Transverse colon (tissue), 4 donors: ENCODE measurements around the gene TAPBPL. TPM values are rescaled to one million over a fixed set of nuclear protein-coding genes. Genes with fewer than 3 reads are reported as not detected.

Source experiments
- DNase-seq: peaks from one replicate; pipeline ENCODE4 v3.0.0-alpha.2; 2019
- H3K27ac ChIP-seq, 4 donors: fragments of 200-600 bp; sonication (generic); 2 replicates each; pipeline ENCODE4 v1.5.1; 2016 to 2018; ENCODE audit warnings: inconsistent platforms in 4 of 4
- H3K27me3 ChIP-seq: fragments of 200-600 bp; sonication (generic); 2 replicates; pipeline ENCODE4 v1.5.1; 2017; ENCODE audit warnings: inconsistent platforms
- H3K36me3 ChIP-seq, 4 donors: fragments of 200-600 bp; sonication (generic); 2 replicates each; pipeline ENCODE4 v1.5.1; 2017 to 2019; ENCODE audit warnings: inconsistent platforms in 4 of 4
- H3K4me1 ChIP-seq, 4 donors: fragments of 200-600 bp; sonication (generic); 2 replicates each; pipeline ENCODE4 v1.5.1; 2017 to 2020; ENCODE audit warnings: inconsistent platforms in 4 of 4
- H3K4me3 ChIP-seq, 4 donors: fragments of 200-600 bp; sonication (generic); 1 replicate in 1 of 4; 2 replicates in 3 of 4; pipeline versions ENCODE4 v1.5.1 to v1.6.1; 2017 to 2019; ENCODE audit warnings: inconsistent platforms in 4 of 4
- H3K9me3 ChIP-seq, 2 donors: fragments of 200-600 bp; sonication (generic); 2 replicates each; pipeline ENCODE4 v1.5.1; 2017 to 2019; ENCODE audit warnings: inconsistent platforms in 2 of 2
- EP300 ChIP-seq: sonication (generic); formaldehyde crosslinking; IDR thresholded peaks from one replicate; pipeline ENCODE4 v1.6.1; 2017; ENCODE audit warnings: antibody characterized with exemption, low read depth
- POLR2A ChIP-seq: fragments of 450-650 bp; IDR thresholded peaks from one replicate; pipeline ENCODE4 v1.6.1; 2016; ENCODE audit warnings: antibody characterized with exemption, mild to moderate bottlenecking, moderate library complexity
- POLR2AphosphoS5 ChIP-seq, 3 donors: sonication (generic); formaldehyde crosslinking; IDR thresholded peaks; one replicate each; pipeline ENCODE4 v1.6.1; 2016; ENCODE audit warnings: antibody characterized with exemption in 3 of 3
- WGBS, 2 donors: methylation state at CpG; one replicate each; pipeline ENCODE4 v1.1.5; 2018; ENCODE audit warnings: low coverage in 1 of 2; 5-methylcytosine and 5-hydroxymethylcytosine counted together
- in situ Hi-C, 4 donors: fragments of 200-750 bp; cut with MboI; loops; one replicate each; pipeline versions ENCODE4 v1.15.0 to v1.15.1; 2017; ENCODE audit warnings: low sequenced_read_pairs in 3 of 4, low pct_ligation_motif_present in 1 of 4, low pct_unique_long_range_greater_than_20kb in 1 of 4
- intact Hi-C: fragments of 100-400 bp; cut with DNase I; formaldehyde crosslinking; loops from one replicate; pipeline ENCODE4 v1.15.1; 2023; ENCODE audit warnings: low total_unique reads
- total RNA-seq, 4 donors: library from RNA; depleted of rRNA; stranded (reverse); fragments of >200 nt; gene quantifications; one replicate each; pipeline ENCODE4 v1.1.0, GENCODE V29; 2016
- TF ChIP-seq, protein P1 (sequence below), 5 experiments: fragments of 200-600 bp in 3 of 5; fragments of 450-650 bp in 2 of 5; sonication (generic) in 3 of 5; IDR thresholded peaks; 1 replicate in 2 of 5; 2 replicates in 3 of 5; pipeline ENCODE4 v1.5.1; 2016 to 2017; ENCODE audit warnings: antibody characterized with exemption in 5 of 5, inconsistent platforms in 3 of 5, mild to moderate bottlenecking in 2 of 5, moderate library complexity in 1 of 5

TAPBPL gene
- total RNA-seq, 4 donors from 2014 or later, result 47.6 to 99.1 (median 79.3) TPM

DNA sequence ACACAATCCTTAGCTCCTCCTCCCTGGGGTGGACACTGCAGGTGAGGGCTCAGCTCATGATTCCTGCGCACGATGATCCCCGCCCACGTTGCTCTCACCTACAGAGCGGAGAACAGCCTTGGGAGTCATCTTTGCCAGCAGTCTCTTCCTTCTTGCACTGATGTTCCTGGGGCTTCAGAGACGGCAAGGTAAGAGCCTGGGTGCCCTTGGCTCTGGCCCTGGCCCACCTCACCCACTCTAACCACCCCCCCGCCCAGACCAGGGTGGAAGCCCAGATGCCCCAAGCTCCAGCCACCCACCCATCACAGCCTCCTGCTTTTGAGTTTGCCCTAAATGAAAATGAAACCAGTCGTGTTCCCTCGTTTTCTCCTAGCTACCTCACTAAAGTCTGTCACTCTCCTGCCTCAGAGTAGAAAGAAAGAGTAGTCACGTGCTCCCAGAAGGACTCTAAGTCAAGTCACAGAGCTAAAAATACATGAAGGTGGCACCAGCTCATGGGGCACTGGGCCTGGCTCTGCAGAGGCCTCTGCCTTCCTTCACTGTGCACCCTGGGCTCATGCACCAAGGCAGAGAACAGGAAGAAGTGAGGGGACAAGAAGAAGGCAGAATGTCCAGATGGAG, 9.0 kb downstream of the TAPBPL start:
- Histone ChIP-seq H3K27me3 (no peaks in the 10 kb centered on the region), H3K36me3 (peaks cover 0 to 61% (median 28%) of the 10 kb centered on the region in 4 donors), H3K27ac (peak overlapping the region; percentile 59 to 82 (median 74)), H3K4me3 (no peak overlapping the region), H3K9me3 (no peaks in the 10 kb centered on the region), H3K4me1 (peaks cover 0 to 35% (median 4%) of the 10 kb centered on the region in 4 donors)
- TF ChIP-seq, protein P1, sequence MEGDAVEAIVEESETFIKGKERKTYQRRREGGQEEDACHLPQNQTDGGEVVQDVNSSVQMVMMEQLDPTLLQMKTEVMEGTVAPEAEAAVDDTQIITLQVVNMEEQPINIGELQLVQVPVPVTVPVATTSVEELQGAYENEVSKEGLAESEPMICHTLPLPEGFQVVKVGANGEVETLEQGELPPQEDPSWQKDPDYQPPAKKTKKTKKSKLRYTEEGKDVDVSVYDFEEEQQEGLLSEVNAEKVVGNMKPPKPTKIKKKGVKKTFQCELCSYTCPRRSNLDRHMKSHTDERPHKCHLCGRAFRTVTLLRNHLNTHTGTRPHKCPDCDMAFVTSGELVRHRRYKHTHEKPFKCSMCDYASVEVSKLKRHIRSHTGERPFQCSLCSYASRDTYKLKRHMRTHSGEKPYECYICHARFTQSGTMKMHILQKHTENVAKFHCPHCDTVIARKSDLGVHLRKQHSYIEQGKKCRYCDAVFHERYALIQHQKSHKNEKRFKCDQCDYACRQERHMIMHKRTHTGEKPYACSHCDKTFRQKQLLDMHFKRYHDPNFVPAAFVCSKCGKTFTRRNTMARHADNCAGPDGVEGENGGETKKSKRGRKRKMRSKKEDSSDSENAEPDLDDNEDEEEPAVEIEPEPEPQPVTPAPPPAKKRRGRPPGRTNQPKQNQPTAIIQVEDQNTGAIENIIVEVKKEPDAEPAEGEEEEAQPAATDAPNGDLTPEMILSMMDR (IDR thresholded peaks at IDR 0.05), result no peak
- no peak for TF ChIP-seq EP300
- TF ChIP-seq POLR2AphosphoS5 (IDR thresholded peaks at IDR 0.05), result no peak
- TF ChIP-seq POLR2A, result no peak
- WGBS, 2 donors, result 84% methylated on average over 10 of the region's 10 CpGs; no CpG with 5 or more reads in 1 of the 2 donors
- in situ Hi-C loops (loop anchor here in 2 of 4 donors (25.0 kb wide), 1 partner anchor 124 kb away; the partner anchor contains the start of gene TNFRSF1A (in 2 of the 2)), intact Hi-C loops (loop anchor here (5.0 kb wide), 1 partner anchor 39 kb away; no protein-coding TSS in a partner anchor)
- no peak for DNase-seq

DNA sequence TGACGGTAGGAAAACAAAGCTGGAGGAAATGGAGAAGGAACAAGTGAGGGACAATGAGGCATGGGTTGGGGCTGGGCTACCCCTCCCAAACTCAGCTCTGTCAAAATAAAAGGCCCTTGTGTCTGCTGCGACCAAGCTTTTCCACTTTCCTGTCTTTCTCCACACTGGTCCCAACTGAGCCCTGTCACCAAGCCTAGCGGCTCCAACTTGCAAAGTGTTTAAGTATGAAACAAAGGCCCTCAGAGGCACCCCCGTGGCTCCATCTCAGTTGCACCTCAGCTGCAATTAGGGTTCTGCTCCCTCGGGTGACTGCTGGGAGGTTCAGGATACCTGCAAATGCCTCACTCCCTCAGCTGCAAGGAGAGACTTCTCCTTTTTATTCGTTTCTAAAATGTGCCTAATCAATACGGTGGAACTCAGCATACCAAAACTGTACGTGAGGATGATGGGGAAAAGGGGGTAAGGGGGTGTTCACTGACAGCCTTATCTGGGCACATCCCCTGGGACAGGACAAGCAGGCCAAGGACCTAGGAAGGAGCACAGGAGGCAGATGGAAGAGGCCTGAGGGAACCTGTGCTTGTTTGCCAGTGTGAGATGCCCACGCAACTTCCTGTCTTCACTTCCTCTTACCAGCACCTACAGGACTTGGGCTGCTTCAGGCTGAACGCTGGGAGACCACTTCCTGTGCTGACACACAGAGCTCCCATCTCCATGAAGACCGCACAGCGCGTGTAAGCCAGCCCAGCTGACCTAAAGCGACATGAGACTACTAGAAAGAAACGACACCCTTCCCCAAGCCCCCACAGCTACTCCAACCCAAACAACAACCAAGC, 9.8 kb downstream of the TAPBPL start:
- in situ Hi-C loops, result loop anchor here in 2 of 4 donors (25.0 kb wide), 1 partner anchor 124 kb away; the partner anchor contains the start of gene TNFRSF1A (in 2 of the 2)
- peaks cover 0 to 64% (median 27%) of the 10 kb centered on the region in 4 donors for H3K36me3 ChIP-seq

DNA sequence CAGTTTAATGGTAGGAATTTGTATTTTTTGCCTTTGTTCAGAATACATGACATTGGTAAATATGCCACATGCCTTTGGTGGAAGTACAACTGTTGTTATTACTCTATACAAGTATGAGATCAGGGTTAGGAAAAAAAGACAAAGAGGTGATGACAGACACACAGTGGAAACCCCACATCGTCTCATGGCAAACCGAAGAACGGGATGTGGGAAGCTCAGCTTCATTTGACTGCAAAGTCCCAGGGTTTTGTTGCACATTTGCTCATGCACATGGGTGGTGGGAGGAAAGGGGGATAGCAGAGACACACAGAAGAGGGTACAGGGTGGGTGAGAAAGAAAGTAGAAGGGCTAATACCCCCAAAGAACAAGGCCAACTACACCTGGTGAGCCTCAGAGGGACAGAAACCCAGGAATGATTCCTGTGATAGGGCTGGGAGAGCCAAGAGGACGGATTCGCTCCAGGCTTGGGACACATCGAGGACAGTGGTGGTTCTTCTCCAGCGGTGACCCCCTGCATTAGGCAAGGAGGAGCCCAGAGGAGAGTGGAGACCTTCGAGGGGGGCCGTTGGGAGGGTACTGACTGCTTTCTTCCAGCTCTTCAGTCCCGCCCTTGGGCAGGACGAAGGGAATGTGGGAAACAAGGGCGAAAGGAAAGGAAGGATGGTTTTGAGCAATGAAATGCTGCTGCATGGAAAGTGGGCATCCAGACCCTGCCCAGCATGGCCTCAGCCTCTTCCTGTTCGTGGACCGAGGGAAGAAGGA, 10.6 kb downstream of the TAPBPL start:
- Histone ChIP-seq H3K27me3 (no peaks in the 10 kb centered on the region), H3K4me1 (peaks cover 3 to 44% (median 4%) of the 10 kb centered on the region in 4 donors), H3K36me3 (peaks cover 0 to 56% (median 25%) of the 10 kb centered on the region in 4 donors), H3K9me3 (no peaks in the 10 kb centered on the region), H3K27ac (peak overlapping the region; percentile 59 to 82 (median 74)), H3K4me3 (no peak overlapping the region)
- 73 to 82% methylated on average over 3 to 14 of the region's 14 CpGs for WGBS, 2 donors
- intact Hi-C loops (loop anchor here (5.0 kb wide), 1 partner anchor 40 kb away; no protein-coding TSS in a partner anchor), in situ Hi-C loops (loop anchor here in 2 of 4 donors (25.0 kb wide), 1 partner anchor 125 kb away; the partner anchor contains the start of gene TNFRSF1A (in 2 of the 2))
- no peak for DNase-seq
- TF ChIP-seq POLR2AphosphoS5 (IDR thresholded peaks at IDR 0.05) (no peak), EP300 (no peak), POLR2A (no peak)
- TF ChIP-seq, protein P1 (IDR thresholded peaks at IDR 0.05), result no peak

More for the DNA sequence above, 9.8 kb downstream of the TAPBPL start:
- Histone ChIP-seq H3K4me1 (peaks cover 0 to 39% (median 4%) of the 10 kb centered on the region in 4 donors), H3K9me3 (no peaks in the 10 kb centered on the region), H3K27me3 (no peaks in the 10 kb centered on the region), H3K27ac (peak overlapping the region; percentile 59 to 82 (median 74)), H3K4me3 (no peak overlapping the region)
- 58 to 64% methylated on average over 4 to 15 of the region's 15 CpGs for WGBS, 2 donors
- intact Hi-C loops, result loop anchor here (5.0 kb wide), 1 partner anchor 39 kb away; no protein-coding TSS in a partner anchor
- TF ChIP-seq POLR2A (no peak), POLR2AphosphoS5 (IDR thresholded peaks at IDR 0.05) (peak in 1 of 3 donors; percentile 33)
- peak; percentile 80 for DNase-seq

DNA sequence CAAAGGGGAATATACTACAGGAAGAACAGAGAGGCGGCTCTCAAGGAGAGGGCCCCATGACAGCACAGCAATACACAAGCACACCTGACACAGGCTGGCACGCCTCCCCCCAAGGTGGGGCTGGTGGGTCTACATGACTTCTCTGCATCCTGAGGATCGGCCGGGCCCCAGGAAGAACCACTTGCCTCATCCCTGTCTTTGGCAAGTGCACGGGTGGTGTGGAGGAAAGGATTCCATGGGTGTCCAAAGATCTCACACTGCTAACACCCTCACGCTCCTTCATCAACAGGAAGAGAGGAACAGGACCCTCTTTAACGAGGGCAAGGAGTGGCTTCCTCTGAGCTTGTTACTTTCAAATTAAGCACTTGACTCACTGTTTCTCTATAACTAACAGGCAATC, 11.4 kb downstream of the TAPBPL start:
- peak overlapping the region; percentile 59 to 82 (median 74) for H3K27ac ChIP-seq
- H3K4me1 ChIP-seq, result peaks cover 10 to 52% (median 11%) of the 10 kb centered on the region in 4 donors
- in situ Hi-C loops, result loop anchor here in 2 of 4 donors (25.0 kb wide), 1 partner anchor 126 kb away; the partner anchor contains the start of gene TNFRSF1A (in 2 of the 2)

More for the DNA sequence above, 11.4 kb downstream of the TAPBPL start:
- Histone ChIP-seq H3K4me3 (no peak overlapping the region), H3K9me3 (no peaks in the 10 kb centered on the region), H3K36me3 (peaks cover 0 to 50% (median 25%) of the 10 kb centered on the region in 4 donors), H3K27me3 (no peaks in the 10 kb centered on the region)
- 69 to 70% methylated on average over 2 to 7 of the region's 7 CpGs for WGBS, 2 donors
- no peak for TF ChIP-seq EP300
- no peak for TF ChIP-seq POLR2A
- no peak for TF ChIP-seq POLR2AphosphoS5 (IDR thresholded peaks at IDR 0.05)
- TF ChIP-seq, protein P1 (IDR thresholded peaks at IDR 0.05), result no peak
- DNase-seq, result no peak
- intact Hi-C loops, result loop anchor here (5.0 kb wide), 1 partner anchor 41 kb away; no protein-coding TSS in a partner anchor
